ENCODE measurements around the gene APBA1. TPM values are rescaled to one million over a fixed set of nuclear protein-coding genes. Genes with fewer than 3 reads are reported as not detected.
"Not testable (repeated sequence)": the region's sequence is repeated elsewhere in the genome, so short reads cannot be mapped to it uniquely, and the experiment has no call there.

The APBA1 gene
- total and polyA plus RNA-seq, 10 donors: 0.41 to 28.2 (median 13.8) TPM

DNA sequence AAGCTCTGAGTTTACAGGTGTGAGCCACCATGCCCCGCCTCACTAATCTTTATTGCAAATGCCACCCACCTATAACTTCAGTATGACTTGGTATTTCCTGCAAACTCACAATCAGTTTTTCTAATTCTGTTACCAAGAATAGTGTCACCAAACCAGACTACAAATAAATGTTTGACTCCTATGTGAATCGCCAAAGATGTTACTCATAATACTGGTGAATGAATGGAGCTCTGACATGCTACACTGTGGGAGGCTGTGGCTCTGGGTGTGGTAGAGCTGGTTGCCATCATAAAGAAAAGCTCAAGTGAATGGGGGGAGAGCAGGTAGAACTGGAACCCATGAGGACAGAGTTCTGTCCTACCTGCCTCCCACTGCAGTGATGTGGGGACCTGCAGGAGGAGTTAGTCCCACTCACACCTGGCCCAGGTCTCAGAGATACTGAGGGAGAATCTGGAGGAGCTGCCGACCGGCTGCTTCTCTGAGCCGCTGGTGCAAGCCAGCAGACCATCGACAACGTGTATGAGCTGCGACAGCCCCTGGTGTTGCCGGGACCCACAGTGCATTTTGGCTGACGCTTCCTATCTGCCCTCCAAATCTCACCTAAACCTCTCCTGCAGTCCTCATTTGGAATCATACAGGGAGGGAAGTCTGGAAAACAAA is 251.4 kb downstream of the APBA1 start:
- Histone ChIP-seq H3K36me3 (no peaks in the 10 kb centered on the region), H3K27me3 (replicated peaks in 1 of 7) (peaks cover 0 to 20% (median 0%) of the 10 kb centered on the region in 7 donors), H3K27ac (no peak overlapping the region), H3K4me1 (no peaks in the 10 kb centered on the region), H3K9me3 (no peaks in the 10 kb centered on the region), H3K4me3 (no peak overlapping the region)
- WGBS, 5 donors: 71 to 99% (median 88%) methylated on average over 10 of the region's 10 CpGs
- intact Hi-C loops (cut with DNase I; ENCODE audit: low total_unique reads): loop anchor here (10.0 kb wide), 2 partner anchors 124 to 494 kb away; no protein-coding TSS in a partner anchor
- TF ChIP-seq, protein P1, sequence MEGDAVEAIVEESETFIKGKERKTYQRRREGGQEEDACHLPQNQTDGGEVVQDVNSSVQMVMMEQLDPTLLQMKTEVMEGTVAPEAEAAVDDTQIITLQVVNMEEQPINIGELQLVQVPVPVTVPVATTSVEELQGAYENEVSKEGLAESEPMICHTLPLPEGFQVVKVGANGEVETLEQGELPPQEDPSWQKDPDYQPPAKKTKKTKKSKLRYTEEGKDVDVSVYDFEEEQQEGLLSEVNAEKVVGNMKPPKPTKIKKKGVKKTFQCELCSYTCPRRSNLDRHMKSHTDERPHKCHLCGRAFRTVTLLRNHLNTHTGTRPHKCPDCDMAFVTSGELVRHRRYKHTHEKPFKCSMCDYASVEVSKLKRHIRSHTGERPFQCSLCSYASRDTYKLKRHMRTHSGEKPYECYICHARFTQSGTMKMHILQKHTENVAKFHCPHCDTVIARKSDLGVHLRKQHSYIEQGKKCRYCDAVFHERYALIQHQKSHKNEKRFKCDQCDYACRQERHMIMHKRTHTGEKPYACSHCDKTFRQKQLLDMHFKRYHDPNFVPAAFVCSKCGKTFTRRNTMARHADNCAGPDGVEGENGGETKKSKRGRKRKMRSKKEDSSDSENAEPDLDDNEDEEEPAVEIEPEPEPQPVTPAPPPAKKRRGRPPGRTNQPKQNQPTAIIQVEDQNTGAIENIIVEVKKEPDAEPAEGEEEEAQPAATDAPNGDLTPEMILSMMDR (IDR thresholded peaks at IDR 0.05 in 8 of 11, conservative IDR thresholded peaks at IDR 0.05 in 3 of 11): no peak
- TF ChIP-seq POLR2A (IDR thresholded peaks at IDR 0.05) (no peak), POLR2AphosphoS5 (IDR thresholded peaks at IDR 0.05) (no peak)
- DNase-seq: no peak

DNA sequence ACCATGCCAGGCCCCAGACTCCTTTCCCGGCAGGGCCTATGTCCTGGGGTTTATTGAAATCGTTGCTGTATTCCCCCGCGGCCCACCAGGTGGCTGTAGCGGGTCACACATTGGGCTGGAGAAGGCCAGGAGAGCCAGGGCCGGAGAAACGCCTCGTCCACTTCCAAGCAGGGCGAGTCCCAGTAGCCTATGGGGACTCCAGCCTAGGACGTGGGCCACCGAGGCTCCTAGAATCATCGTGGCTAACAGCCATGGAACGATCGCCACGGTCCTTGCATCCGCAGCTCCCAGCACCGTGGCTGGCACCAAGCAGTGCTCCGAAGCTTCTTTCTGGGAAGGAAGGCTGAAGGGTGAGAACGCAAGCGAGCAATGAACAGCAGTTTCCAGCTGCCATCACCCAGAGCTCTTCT is 259.4 kb downstream of the APBA1 start:
- WGBS, 5 donors: 34 to 44% (median 40%) methylated on average over 20 of the region's 20 CpGs
- no peak for DNase-seq
- peaks cover 0 to 16% (median 0%) of the 10 kb centered on the region in 7 donors for H3K27me3 ChIP-seq (replicated peaks in 1 of 7)
- TF ChIP-seq POLR2A (IDR thresholded peaks at IDR 0.05): no peak
- TF ChIP-seq, protein P1 (IDR thresholded peaks at IDR 0.05 in 8 of 11, conservative IDR thresholded peaks at IDR 0.05 in 3 of 11): peak in 8 of 11 experiments; percentile 4 to 47 (median 30)
- H3K4me3 ChIP-seq: no peak overlapping the region
- H3K27ac ChIP-seq: no peak overlapping the region
- no peaks in the 10 kb centered on the region for H3K36me3 ChIP-seq
- H3K4me1 ChIP-seq: no peaks in the 10 kb centered on the region
- no peaks in the 10 kb centered on the region for H3K9me3 ChIP-seq
- intact Hi-C loops (cut with DNase I; ENCODE audit: low total_unique reads): no loop called here

DNA sequence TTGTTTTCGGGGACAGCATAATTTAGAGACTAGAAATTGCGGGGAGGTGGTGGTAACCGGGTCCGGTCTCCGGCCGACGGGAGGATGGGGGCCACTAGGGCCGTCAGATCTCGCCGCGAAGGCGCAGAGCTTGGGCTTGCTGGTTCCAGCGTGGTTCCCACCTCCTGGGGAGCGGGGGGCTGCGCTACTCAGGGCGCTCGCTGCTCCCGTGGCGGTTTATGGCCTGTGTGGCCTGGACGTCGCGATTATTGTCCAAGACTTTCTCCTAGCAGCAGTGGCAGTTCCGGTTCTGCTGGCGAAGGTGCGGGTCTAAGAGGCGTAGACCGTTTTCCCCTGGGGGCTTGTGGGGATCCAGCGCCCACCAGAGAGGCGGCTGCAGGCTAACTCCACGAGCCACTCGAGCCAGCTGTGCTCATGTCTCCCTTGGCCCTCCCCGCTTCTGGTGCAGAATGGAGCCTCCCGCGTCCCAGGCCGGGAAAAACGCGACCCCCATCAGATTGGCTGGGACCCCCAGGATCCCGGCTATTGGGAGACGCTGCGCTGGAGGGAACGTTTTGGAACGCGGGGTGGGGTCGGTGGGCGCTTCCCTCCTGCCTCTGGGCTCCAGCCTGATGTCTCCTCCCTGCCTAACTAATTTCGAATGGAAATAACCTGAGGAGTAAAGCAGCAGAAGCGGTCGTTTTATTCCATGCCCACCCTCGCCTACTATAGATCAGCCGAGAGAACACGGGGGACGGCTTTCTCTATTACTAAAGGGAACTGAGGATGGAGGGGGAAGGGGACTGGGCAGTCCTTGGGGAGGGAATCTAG is 260.0 kb downstream of the APBA1 start:
- H3K36me3 ChIP-seq: no peaks in the 10 kb centered on the region
- H3K4me3 ChIP-seq: no peak overlapping the region
- TF ChIP-seq, protein P1 (IDR thresholded peaks at IDR 0.05 in 8 of 11, conservative IDR thresholded peaks at IDR 0.05 in 3 of 11): no peak
- TF ChIP-seq POLR2A (IDR thresholded peaks at IDR 0.05) (no peak), POLR2AphosphoS5 (IDR thresholded peaks at IDR 0.05) (no peak)
- no peak overlapping the region for H3K27ac ChIP-seq
- no peaks in the 10 kb centered on the region for H3K9me3 ChIP-seq
- no peaks in the 10 kb centered on the region for H3K4me1 ChIP-seq
- H3K27me3 ChIP-seq (replicated peaks in 1 of 7): peaks cover 0 to 16% (median 0%) of the 10 kb centered on the region in 7 donors
- DNase-seq: no peak
- intact Hi-C loops (cut with DNase I; ENCODE audit: low total_unique reads): no loop called here
- WGBS, 5 donors: 63 to 81% (median 71%) methylated on average over 35 to 52 of the region's 52 CpGs

DNA sequence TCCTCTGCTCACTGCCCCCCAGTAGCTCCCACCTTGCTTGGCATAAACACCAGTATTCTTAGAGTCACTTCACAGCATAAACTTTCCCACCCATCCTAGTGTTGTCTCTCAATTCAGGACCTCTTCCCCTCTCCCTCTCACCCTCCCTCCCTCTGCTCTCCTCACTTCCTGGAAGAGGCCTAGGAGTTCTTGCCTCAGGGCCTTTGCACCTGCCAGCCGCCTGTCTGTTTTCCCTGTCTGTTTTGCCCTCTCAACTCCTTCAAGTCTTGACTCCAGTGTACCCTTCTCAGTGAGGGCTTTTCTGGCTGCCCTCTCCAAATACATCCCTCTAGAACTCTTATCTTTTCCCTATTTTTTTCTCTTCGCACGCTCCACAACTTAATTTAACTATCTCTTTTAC is 260.9 kb downstream of the APBA1 start:
- TF ChIP-seq POLR2A (IDR thresholded peaks at IDR 0.05) (no peak), POLR2AphosphoS5 (IDR thresholded peaks at IDR 0.05) (no peak)
- TF ChIP-seq, protein P1 (IDR thresholded peaks at IDR 0.05 in 8 of 11, conservative IDR thresholded peaks at IDR 0.05 in 3 of 11): no peak
- WGBS, 5 donors: 92 to 100% (median 97%) methylated on average over 3 of the region's 3 CpGs
- Histone ChIP-seq H3K27ac (no peak overlapping the region), H3K36me3 (no peaks in the 10 kb centered on the region), H3K9me3 (no peaks in the 10 kb centered on the region), H3K4me1 (no peaks in the 10 kb centered on the region), H3K4me3 (no peak overlapping the region), H3K27me3 (replicated peaks in 1 of 7) (peaks cover 0 to 16% (median 0%) of the 10 kb centered on the region in 7 donors)
- intact Hi-C loops (cut with DNase I; ENCODE audit: low total_unique reads): no loop called here
- no peak for DNase-seq

DNA sequence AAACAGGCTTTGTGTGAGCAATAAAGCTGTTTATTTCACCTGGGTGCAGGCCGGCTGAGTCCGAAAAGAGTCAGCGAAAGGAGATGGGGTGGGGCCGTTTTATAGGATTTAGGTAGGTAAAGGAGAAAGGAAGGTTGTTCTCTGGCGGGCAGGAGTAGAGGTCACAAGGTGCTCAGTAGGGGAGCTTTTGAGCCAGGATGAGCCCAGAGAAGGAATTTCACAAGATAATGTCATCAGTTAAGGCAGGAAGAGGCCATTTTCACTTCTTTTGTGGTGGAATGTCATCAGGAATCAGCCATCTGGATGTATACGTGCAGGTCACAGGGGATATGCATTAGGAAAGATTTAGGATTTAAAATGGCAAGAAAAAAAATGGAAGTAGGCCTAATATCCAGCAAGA is 262.2 kb downstream of the APBA1 start:
- H3K4me1 ChIP-seq; H3K9me3 ChIP-seq; intact Hi-C loops (cut with DNase I; ENCODE audit: low total_unique reads); H3K36me3 ChIP-seq; H3K27ac ChIP-seq; DNase-seq; H3K4me3 ChIP-seq: not testable (repeated sequence)
- 88 to 97% (median 91%) methylated on average over 6 of the region's 6 CpGs for WGBS, 5 donors
- H3K27me3 ChIP-seq (replicated peaks in 1 of 7): peaks cover 0 to 16% (median 0%) of the 10 kb centered on the region in 7 donors

Data from spleen (tissue), 11 donors.